MCF 10A (cell line): ENCODE results near the gene PBRM1. TPM values are rescaled to one million over a fixed set of nuclear protein-coding genes. Genes with fewer than 3 reads are reported as not detected.

Source experiments
- BruUV-seq: library from RNA; stranded (reverse); fragments of 400-500 nt; replicated peaks from 2 replicates; lab custom pipeline; 2021; lab: Mats Ljungman, UMichigan
- CTCF ChIA-PET: fragments of 300-600 bp; sonication (Branson Sonifier 250); formaldehyde crosslinking; extraction: SDS; loops from one replicate; lab custom pipeline; 2021; ENCODE audit warnings: antibody characterized with exemption, inconsistent platforms; lab: Yijun Ruan, JAX
- POLR2A ChIA-PET: fragments of 300-600, 350-650 bp; sonication (Branson Sonifier 250); formaldehyde crosslinking; extraction: SDS; loops from one replicate; lab custom pipeline; 2020; ENCODE audit warnings: antibody characterized with exemption, inconsistent platforms; lab: Yijun Ruan, JAX
- DNase-seq: peaks from one replicate; pipeline ENCODE4 v3.0.0-alpha.2; 2018; ENCODE audit not compliant: unreplicated experiment
- H3K27ac Mint-ChIP-seq: one replicate; pipeline ENCODE4 v1.8.0; 2022; ENCODE audit warnings: mild to moderate bottlenecking, low read depth, mixed read lengths; ENCODE audit not compliant: unreplicated experiment
- H3K27me3 Mint-ChIP-seq: one replicate; pipeline ENCODE4 v1.8.0; 2022; ENCODE audit warnings: mixed read lengths; ENCODE audit not compliant: insufficient read depth, unreplicated experiment
- H3K36me3 Mint-ChIP-seq: one replicate; pipeline ENCODE4 v1.8.0; 2022; ENCODE audit warnings: mild to moderate bottlenecking, moderate library complexity, mixed read lengths; ENCODE audit not compliant: insufficient read depth, unreplicated experiment
- H3K4me1 Mint-ChIP-seq: one replicate; pipeline ENCODE4 v1.8.0; 2022; ENCODE audit warnings: mixed read lengths; ENCODE audit not compliant: insufficient read depth, unreplicated experiment
- H3K4me3 Mint-ChIP-seq: one replicate; pipeline ENCODE4 v1.8.0; 2022; ENCODE audit warnings: mild to moderate bottlenecking, moderate library complexity, mixed read lengths; ENCODE audit not compliant: unreplicated experiment
- H3K9me3 Mint-ChIP-seq: one replicate; pipeline ENCODE4 v1.8.0; 2022; ENCODE audit warnings: mixed read lengths; ENCODE audit not compliant: unreplicated experiment
- CTCF ChIP-seq: fragments of 200-600 bp; IDR thresholded peaks from one replicate; pipeline ENCODE4 v1.8.0; 2022; ENCODE audit warnings: antibody characterized with exemption, mild to moderate bottlenecking; ENCODE audit not compliant: unreplicated experiment
- intact Hi-C: fragments of 100-400 bp; cut with micrococcal nuclease; formaldehyde crosslinking; loops from 2 replicates; pipeline ENCODE4 v1.14.1; 2022
- total RNA-seq: library from RNA; stranded (reverse); gene quantifications from 2 replicates; pipeline ENCODE4 v1.2.3, GENCODE V29; 2022

Gene PBRM1
- total RNA-seq, 1 experiment from 2014 or later: 56.9 TPM

GRCh38 chr3:52523386-52524257 is 162.1 kb downstream of the PBRM1 start:
- CTCF ChIA-PET: interaction anchor here (0.7 kb wide), 1 partner anchor 272 kb away, joined by 3 read pairs; no protein-coding TSS in a partner anchor
- H3K9me3 Mint-ChIP-seq: no peaks in the 10 kb centered on the region
- H3K27me3 Mint-ChIP-seq: no peaks in the 10 kb centered on the region
- no peaks in the 10 kb centered on the region for H3K4me1 Mint-ChIP-seq
- BruUV-seq: no TSS peak
- TF ChIP-seq CTCF: no peak
- POLR2A ChIA-PET: interaction anchor here (0.7 kb wide), 1 partner anchor 52 kb away, joined by 5 read pairs; no protein-coding TSS in a partner anchor
- no peak overlapping the region for H3K4me3 Mint-ChIP-seq
- no peaks in the 10 kb centered on the region for H3K36me3 Mint-ChIP-seq
- intact Hi-C loops: no loop called here
- no peak for DNase-seq
- no peak overlapping the region for H3K27ac Mint-ChIP-seq

GRCh38 chr3:52522651-52523251 is 163.0 kb downstream of the PBRM1 start:
- BruUV-seq: no TSS peak
- no peak for DNase-seq
- Mint-ChIP-seq H3K27ac (no peak overlapping the region), H3K4me1 (no peaks in the 10 kb centered on the region), H3K36me3 (no peaks in the 10 kb centered on the region), H3K27me3 (no peaks in the 10 kb centered on the region), H3K4me3 (no peak overlapping the region), H3K9me3 (no peaks in the 10 kb centered on the region)
- ChIA-PET POLR2A (interaction anchor here (0.6 to 0.7 kb wide), 2 partner anchors 10 to 52 kb away, joined by 3 to 5 read pairs; no protein-coding TSS in a partner anchor), CTCF (interaction anchor here (0.7 kb wide), 1 partner anchor 273 kb away, joined by 3 read pairs; no protein-coding TSS in a partner anchor)
- TF ChIP-seq CTCF: no peak
- intact Hi-C loops: no loop called here

- Mint-ChIP-seq H3K27ac (no peak overlapping the region), H3K36me3 (no peaks in the 10 kb centered on the region), H3K9me3 (no peaks in the 10 kb centered on the region), H3K27me3 (no peaks in the 10 kb centered on the region), H3K4me1 (no peaks in the 10 kb centered on the region), H3K4me3 (no peak overlapping the region)
- ChIA-PET CTCF (no interaction called here), POLR2A (interaction anchor here (0.6 kb wide), 1 partner anchor 11 kb away, joined by 3 read pairs; no protein-coding TSS in a partner anchor)
- no peak for TF ChIP-seq CTCF
- BruUV-seq: no TSS peak
- DNase-seq: no peak
- intact Hi-C loops: no loop called here
Observed at GRCh38 chr3:52521881-52522650, 163.6 kb downstream of the PBRM1 start.
